Measurements from ENCODE around the gene RGPD8. TPM values are rescaled to one million over a fixed set of nuclear protein-coding genes. Genes with fewer than 3 reads are reported as not detected.
"Not testable (repeated sequence)": the region's sequence is repeated elsewhere in the genome, so short reads cannot be mapped to it uniquely, and the experiment has no call there.

The RGPD8 gene
- total RNA-seq, 2 experiments from 2014 or later: 14.3 to 14.9 TPM

GRCh38 chr2:112451317-112451716, 17.9 kb upstream of the RGPD8 start:
- no peaks in the 10 kb centered on the region for H3K27me3 Mint-ChIP-seq
- no peak overlapping the region for H3K4me3 Mint-ChIP-seq
- H3K9me3 Mint-ChIP-seq: peaks cover 6% of the 10 kb centered on the region
- no peak overlapping the region for H3K27ac Mint-ChIP-seq
- no peak for DNase-seq
- H3K36me3 Mint-ChIP-seq: no peaks in the 10 kb centered on the region
- no peaks in the 10 kb centered on the region for H3K4me1 Mint-ChIP-seq

- Mint-ChIP-seq H3K36me3 (no peaks in the 10 kb centered on the region), H3K27me3 (no peaks in the 10 kb centered on the region), H3K9me3 (peaks cover 6% of the 10 kb centered on the region), H3K4me1 (no peaks in the 10 kb centered on the region), H3K4me3 (no peak overlapping the region), H3K27ac (no peak overlapping the region)
- no peak for DNase-seq
Measured at GRCh38 chr2:112449854-112450253, 16.4 kb upstream of the RGPD8 start.

- not testable (repeated sequence) for H3K27ac Mint-ChIP-seq, H3K9me3 Mint-ChIP-seq, H3K4me3 Mint-ChIP-seq, H3K27me3 Mint-ChIP-seq, DNase-seq, H3K36me3 Mint-ChIP-seq, H3K4me1 Mint-ChIP-seq
Measured at GRCh38 chr2:112444256-112444655, 10.8 kb upstream of the RGPD8 start.

- not testable (repeated sequence) for H3K4me1 Mint-ChIP-seq, DNase-seq, H3K36me3 Mint-ChIP-seq, H3K27ac Mint-ChIP-seq, H3K9me3 Mint-ChIP-seq, H3K4me3 Mint-ChIP-seq
- H3K27me3 Mint-ChIP-seq: peaks cover 15% of the 10 kb centered on the region
Measured at GRCh38 chr2:112438603-112439261, 5.3 kb upstream of the RGPD8 start.

- H3K4me3 Mint-ChIP-seq, H3K4me1 Mint-ChIP-seq, H3K36me3 Mint-ChIP-seq, DNase-seq, H3K27ac Mint-ChIP-seq, H3K9me3 Mint-ChIP-seq: not testable (repeated sequence)
- H3K27me3 Mint-ChIP-seq: peaks cover 13% of the 10 kb centered on the region
Measured at GRCh38 chr2:112437405-112437831, 4.0 kb upstream of the RGPD8 start.

- not testable (repeated sequence) for H3K9me3 Mint-ChIP-seq, H3K4me3 Mint-ChIP-seq, H3K27me3 Mint-ChIP-seq, H3K4me1 Mint-ChIP-seq, H3K36me3 Mint-ChIP-seq, H3K27ac Mint-ChIP-seq, DNase-seq
Measured at GRCh38 chr2:112436993-112437392, 3.5 kb upstream of the RGPD8 start.

- not testable (repeated sequence) for H3K9me3 Mint-ChIP-seq, H3K27ac Mint-ChIP-seq, H3K36me3 Mint-ChIP-seq, H3K27me3 Mint-ChIP-seq, DNase-seq, H3K4me3 Mint-ChIP-seq
- peaks cover 14% of the 10 kb centered on the region for H3K4me1 Mint-ChIP-seq
Measured at GRCh38 chr2:112435716-112436431, 2.4 kb upstream of the RGPD8 start.

- peaks cover 14% of the 10 kb centered on the region for H3K4me1 Mint-ChIP-seq
- not testable (repeated sequence) for H3K27me3 Mint-ChIP-seq, H3K4me3 Mint-ChIP-seq, H3K36me3 Mint-ChIP-seq, H3K9me3 Mint-ChIP-seq, DNase-seq, H3K27ac Mint-ChIP-seq
Measured at GRCh38 chr2:112434890-112435715, 1.7 kb upstream of the RGPD8 start.

GRCh38 chr2:112433932-112434730, 686 bp upstream of the RGPD8 start:
- Mint-ChIP-seq H3K4me1 (peaks cover 14% of the 10 kb centered on the region), H3K27me3 (peaks cover 6% of the 10 kb centered on the region), H3K27ac (no peak overlapping the region), H3K36me3 (no peaks in the 10 kb centered on the region), H3K9me3 (no peaks in the 10 kb centered on the region), H3K4me3 (no peak overlapping the region)
- DNase-seq: peak; percentile 6

GRCh38 chr2:112432735-112433479, 538 bp downstream of the RGPD8 start:
- H3K27me3 Mint-ChIP-seq, H3K36me3 Mint-ChIP-seq, H3K9me3 Mint-ChIP-seq: not testable (repeated sequence)
- Mint-ChIP-seq H3K4me1 (peaks cover 14% of the 10 kb centered on the region), H3K4me3 (peak overlapping the region; percentile 88), H3K27ac (peak overlapping the region; percentile 87)
- peak; percentile 50 for DNase-seq

- Mint-ChIP-seq H3K4me3 (peak overlapping the region; percentile 88), H3K27ac (peak overlapping the region; percentile 87), H3K4me1 (peaks cover 14% of the 10 kb centered on the region)
- not testable (repeated sequence) for H3K36me3 Mint-ChIP-seq, DNase-seq, H3K27me3 Mint-ChIP-seq, H3K9me3 Mint-ChIP-seq
Measured at GRCh38 chr2:112432390-112432734, 1.1 kb downstream of the RGPD8 start.

GRCh38 chr2:112431587-112432295, 1.7 kb downstream of the RGPD8 start:
- peak overlapping the region; percentile 88 for H3K4me3 Mint-ChIP-seq
- not testable (repeated sequence) for H3K9me3 Mint-ChIP-seq, H3K36me3 Mint-ChIP-seq, DNase-seq, H3K27me3 Mint-ChIP-seq
- H3K27ac Mint-ChIP-seq: peak overlapping the region; percentile 87
- peaks cover 14% of the 10 kb centered on the region for H3K4me1 Mint-ChIP-seq

- not testable (repeated sequence) for H3K9me3 Mint-ChIP-seq, H3K27ac Mint-ChIP-seq, H3K4me1 Mint-ChIP-seq, H3K27me3 Mint-ChIP-seq, H3K36me3 Mint-ChIP-seq, DNase-seq, H3K4me3 Mint-ChIP-seq
Measured at GRCh38 chr2:112424553-112424952, 8.9 kb downstream of the RGPD8 start.

GRCh38 chr2:112416860-112417259, 16.6 kb downstream of the RGPD8 start:
- H3K9me3 Mint-ChIP-seq, H3K27me3 Mint-ChIP-seq, DNase-seq, H3K36me3 Mint-ChIP-seq, H3K4me3 Mint-ChIP-seq, H3K27ac Mint-ChIP-seq, H3K4me1 Mint-ChIP-seq: not testable (repeated sequence)

Measured in activated naive CD8-positive, alpha-beta T cell treated with anti-CD3 and anti-CD28 coated beads for 36 hours (primary cell).